Naive B cell (primary cell): ENCODE data around the gene PLEKHH3. TPM values are rescaled to one million over a fixed set of nuclear protein-coding genes. Genes with fewer than 3 reads are reported as not detected.
"Not testable (repeated sequence)": the region's sequence is repeated elsewhere in the genome, so short reads cannot be mapped to it uniquely, and the experiment has no call there.

Experiments used
- ATAC-seq, 2 donors: fragments of 150-1000 bp; cut with Tn5 transposase; 2 replicates each; pipeline ENCODE4 v1.10.0; 2021; ENCODE audit warnings: low read depth in 2 of 2, mild to moderate bottlenecking in 2 of 2, moderate library complexity in 2 of 2
- DNase-seq: peaks from one replicate; pipeline ENCODE4 v3.0.0; 2022
- H3K27ac Mint-ChIP-seq, 6 donors: one replicate each; pipeline ENCODE4 v1.8.0; 2020 to 2022; ENCODE audit warnings: mild to moderate bottlenecking in 6 of 6, mixed read lengths in 6 of 6, moderate library complexity in 5 of 6, inconsistent platforms in 2 of 6
- H3K27me3 Mint-ChIP-seq, 3 donors: one replicate each; pipeline ENCODE4 v1.8.0; 2021 to 2022; ENCODE audit warnings: mixed read lengths in 3 of 3, mild to moderate bottlenecking in 1 of 3
- H3K36me3 Mint-ChIP-seq, 2 donors: one replicate each; pipeline ENCODE4 v1.8.0; 2020 to 2022; ENCODE audit warnings: mixed read lengths in 2 of 2, inconsistent platforms in 1 of 2, mild to moderate bottlenecking in 1 of 2
- H3K4me1 Mint-ChIP-seq, 3 donors: one replicate each; pipeline ENCODE4 v1.8.0; 2020 to 2022; ENCODE audit warnings: mixed read lengths in 3 of 3, inconsistent platforms in 1 of 3, mild to moderate bottlenecking in 1 of 3, moderate library complexity in 1 of 3
- H3K4me3 Mint-ChIP-seq, 8 donors: one replicate each; pipeline ENCODE4 v1.8.0; 2020 to 2022; ENCODE audit warnings: mild to moderate bottlenecking in 8 of 8, mixed read lengths in 8 of 8, moderate library complexity in 8 of 8, inconsistent platforms in 2 of 8
- H3K9me3 Mint-ChIP-seq, 7 donors: one replicate each; pipeline ENCODE4 v1.8.0; 2020 to 2022; ENCODE audit warnings: mixed read lengths in 7 of 7, mild to moderate bottlenecking in 5 of 7, inconsistent platforms in 2 of 7, moderate library complexity in 1 of 7
- polyA plus RNA-seq, 6 donors: library from polyadenylated mRNA; unstranded; fragments of 300-500 nt; fragmentation: Illumina TruSeq; gene quantifications; one replicate each; pipeline ENCODE4 v1.2.3, GENCODE V29; 2021; ENCODE audit warnings: low read depth in 6 of 6

Gene PLEKHH3
- polyA plus RNA-seq, 6 donors from 2014 or later = not detected

DNA sequence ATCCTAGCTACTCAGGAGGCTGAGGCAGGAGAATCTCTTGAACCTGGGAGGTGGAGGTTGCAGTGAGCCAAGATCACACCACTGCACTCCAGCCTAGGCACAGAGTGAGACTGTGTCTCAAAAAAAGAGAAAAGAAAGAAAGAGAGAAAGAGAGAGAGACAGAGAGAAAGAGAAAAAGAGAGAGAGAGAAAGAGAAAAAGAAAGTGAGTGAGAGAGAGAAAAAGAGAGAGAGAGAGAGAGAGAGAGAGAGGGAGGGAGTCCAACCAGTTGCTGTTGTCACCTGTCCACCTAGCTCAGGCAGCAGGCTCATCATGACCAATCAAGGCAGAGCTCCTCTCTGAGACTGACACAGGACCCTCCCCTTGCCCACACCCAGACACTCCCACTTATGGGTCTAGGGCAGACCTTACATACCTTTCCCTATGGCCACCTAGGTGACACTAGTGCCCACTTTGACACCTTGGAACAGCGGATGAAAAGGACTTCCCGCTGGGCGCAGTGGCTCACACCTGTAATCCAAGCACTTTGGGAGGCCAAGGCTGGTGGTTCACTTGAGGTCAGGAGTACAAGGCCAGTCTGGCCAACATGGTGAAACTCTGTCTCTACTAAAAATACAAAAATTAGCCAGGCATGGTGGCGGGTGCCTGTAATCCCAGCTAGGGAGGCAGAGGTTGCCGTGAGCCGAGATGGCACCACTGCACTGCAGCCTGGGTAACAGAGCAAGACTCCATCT, 49.6 kb downstream of the PLEKHH3 start:
- not testable (repeated sequence) for ATAC-seq, H3K4me1 Mint-ChIP-seq, H3K27me3 Mint-ChIP-seq, H3K9me3 Mint-ChIP-seq, H3K4me3 Mint-ChIP-seq, H3K36me3 Mint-ChIP-seq, DNase-seq
- H3K27ac Mint-ChIP-seq = peak overlapping the region in 1 of 6 donors; percentile 53

DNA sequence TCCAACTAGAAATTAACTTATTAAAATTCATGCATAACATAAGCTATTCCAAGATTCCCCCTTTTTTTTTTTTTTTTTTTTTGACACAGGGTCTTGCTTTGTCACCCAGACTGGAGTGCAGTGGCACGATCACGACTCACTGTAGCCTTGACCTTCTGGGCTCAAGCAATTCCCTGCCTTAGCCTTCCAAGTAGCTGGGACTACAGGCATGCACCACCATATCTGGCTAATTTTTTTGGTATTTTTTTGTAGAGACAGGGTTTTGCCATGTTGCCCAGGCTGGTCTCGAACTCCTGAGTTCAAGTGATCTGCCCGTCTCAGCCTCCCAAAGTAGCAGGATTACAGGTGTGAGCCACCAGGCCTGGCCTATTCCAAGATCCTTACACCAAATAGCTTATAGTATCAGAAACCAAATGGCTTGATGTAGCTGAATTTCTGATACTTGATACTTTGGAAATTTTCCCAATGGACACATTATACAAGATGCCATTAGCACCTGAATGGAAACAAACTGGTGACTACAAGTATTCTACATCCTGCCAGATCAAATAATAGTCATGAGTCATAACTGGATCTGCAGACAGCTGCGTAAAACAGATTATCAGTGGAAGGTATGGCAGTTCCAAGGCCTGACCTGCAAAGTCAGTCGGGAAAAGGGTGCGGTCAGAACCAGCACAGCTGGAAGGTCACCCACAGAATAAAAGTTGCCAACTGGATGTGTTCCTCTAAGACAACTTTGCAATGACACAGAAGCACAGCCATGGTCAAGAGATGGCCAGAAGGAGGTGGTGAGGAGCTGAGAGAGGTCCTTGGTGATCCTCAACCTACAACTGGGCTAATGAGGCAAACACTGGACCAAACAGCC, 52.8 kb downstream of the PLEKHH3 start:
- Mint-ChIP-seq H3K4me3 (no peak overlapping the region), H3K27ac (no peak overlapping the region), H3K4me1 (peaks cover 1 to 7% (median 2%) of the 10 kb centered on the region in 3 donors), H3K27me3 (peaks cover 0 to 4% (median 0%) of the 10 kb centered on the region in 3 donors), H3K9me3 (no peaks in the 10 kb centered on the region), H3K36me3 (no peaks in the 10 kb centered on the region)
- DNase-seq = no peak
- ATAC-seq = no peak

GRCh38 chr17:42623271-42623670, 53.5 kb downstream of the PLEKHH3 start:
- no peak overlapping the region for H3K4me3 Mint-ChIP-seq
- no peaks in the 10 kb centered on the region for H3K9me3 Mint-ChIP-seq
- DNase-seq (no peak), ATAC-seq (no peak)
- H3K4me1 Mint-ChIP-seq = peaks cover 8 to 14% (median 9%) of the 10 kb centered on the region in 3 donors
- peaks cover 0 to 3% (median 0%) of the 10 kb centered on the region in 3 donors for H3K27me3 Mint-ChIP-seq
- H3K36me3 Mint-ChIP-seq = no peaks in the 10 kb centered on the region
- H3K27ac Mint-ChIP-seq = no peak overlapping the region

GRCh38 chr17:42621987-42622386, 54.8 kb downstream of the PLEKHH3 start:
- not testable (repeated sequence) for H3K9me3 Mint-ChIP-seq, ATAC-seq, H3K27ac Mint-ChIP-seq, H3K4me3 Mint-ChIP-seq, H3K36me3 Mint-ChIP-seq, DNase-seq, H3K27me3 Mint-ChIP-seq
- peaks cover 11 to 20% (median 13%) of the 10 kb centered on the region in 3 donors for H3K4me1 Mint-ChIP-seq

DNA sequence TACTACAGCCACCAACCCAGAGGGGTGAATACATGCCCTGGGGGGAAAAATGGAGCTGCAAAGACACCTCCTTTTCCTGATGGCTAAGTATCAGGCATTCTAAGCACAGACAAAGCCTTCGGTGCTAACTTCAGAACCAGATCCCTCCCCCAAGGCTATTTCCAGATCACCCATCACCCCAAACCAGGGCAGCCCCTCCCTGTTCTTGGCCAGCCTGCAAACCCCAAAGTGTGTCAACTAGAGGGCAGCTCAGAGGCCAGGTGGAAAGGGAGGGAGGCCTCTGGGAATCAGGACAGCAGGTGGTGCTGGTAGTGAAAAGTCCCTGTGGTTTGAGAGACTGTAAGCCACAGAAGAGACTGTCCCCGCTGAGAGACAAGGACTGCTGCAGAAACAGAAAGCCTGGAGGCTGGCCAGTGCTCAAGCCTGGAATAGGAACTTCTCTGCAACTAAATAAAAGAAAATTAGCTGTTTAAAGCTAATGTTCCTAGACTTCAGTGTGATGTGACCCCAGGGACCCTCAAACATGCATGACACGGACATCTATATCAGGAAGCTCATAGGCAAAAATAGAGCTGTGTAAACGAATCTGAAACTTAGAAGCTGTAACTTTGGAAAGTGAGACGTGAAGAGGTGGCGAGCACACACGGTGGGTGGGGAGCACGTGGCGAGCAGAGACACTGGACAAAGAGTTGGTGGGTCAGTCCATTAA, 58.2 kb downstream of the PLEKHH3 start:
- DNase-seq (no peak), ATAC-seq (peak; percentile 33 to 37)
- Mint-ChIP-seq H3K27ac (peak overlapping the region in 3 of 6 donors; percentile 47 to 64 (median 64)), H3K9me3 (no peaks in the 10 kb centered on the region), H3K36me3 (peaks cover 4 to 5% of the 10 kb centered on the region in 2 donors), H3K27me3 (no peaks in the 10 kb centered on the region), H3K4me1 (peaks cover 11 to 20% (median 13%) of the 10 kb centered on the region in 3 donors), H3K4me3 (peak overlapping the region in 6 of 8 donors; percentile 3 to 75 (median 64))

DNA sequence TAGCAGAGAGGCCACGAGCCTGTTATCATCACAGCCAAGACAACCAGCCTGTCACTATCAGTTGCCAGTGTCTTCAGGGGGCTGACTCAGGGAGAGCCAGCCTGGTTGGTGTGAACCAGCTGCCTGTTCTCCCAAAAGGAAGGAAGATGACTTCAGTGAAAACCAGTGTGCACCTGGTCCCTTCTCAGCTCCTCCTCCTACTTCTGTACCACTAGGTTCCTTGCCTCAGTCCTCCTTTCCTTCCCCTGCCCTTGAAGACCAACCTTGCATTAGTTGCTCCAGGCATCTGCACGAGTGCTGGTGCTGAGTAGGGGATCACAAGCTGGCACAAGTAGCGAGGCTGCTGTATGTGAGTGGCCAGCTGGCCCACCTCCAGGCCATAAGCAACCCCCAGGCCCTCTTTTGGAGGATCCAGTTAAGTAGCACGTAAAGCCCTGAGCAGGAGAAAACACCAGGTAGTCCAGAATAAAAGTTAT, 58.8 kb downstream of the PLEKHH3 start:
- no peaks in the 10 kb centered on the region for H3K9me3 Mint-ChIP-seq
- no peak for ATAC-seq
- peaks cover 11 to 20% (median 13%) of the 10 kb centered on the region in 3 donors for H3K4me1 Mint-ChIP-seq
- H3K36me3 Mint-ChIP-seq = peaks cover 4 to 7% of the 10 kb centered on the region in 2 donors
- no peaks in the 10 kb centered on the region for H3K27me3 Mint-ChIP-seq
- no peak for DNase-seq
- H3K4me3 Mint-ChIP-seq = peak overlapping the region in 3 of 8 donors; percentile 29 to 59 (median 32)
- peak overlapping the region in 2 of 6 donors; percentile 61 to 64 for H3K27ac Mint-ChIP-seq

Other genes starting within 250 kb of the PLEKHH3 start
- gene ATP6V0A1, start 218.1 kb downstream of the PLEKHH3 start, polyA plus RNA-seq = 10 to 100 TPM; 42.5 to 81.0 (median 62.8) TPM
- 10 to 100 TPM; 17.1 to 34.9 (median 23.6) TPM for gene NAGLU, start 140.8 kb downstream of the PLEKHH3 start, polyA plus RNA-seq
- gene HSD17B1, start 124.1 kb downstream of the PLEKHH3 start, polyA plus RNA-seq = 1 to 10 TPM in 2 of 6 donors, under 1 TPM in 3, not detected in 1; 0.55 to 1.6 (median 0.90) TPM
- 100 to 1,000 TPM in 1 of 6 donors, 10 to 100 TPM in 5; 40.6 to 104 (median 55.5) TPM for gene COASY, start 114.8 kb downstream of the PLEKHH3 start, polyA plus RNA-seq
- gene MLX, start 109.9 kb downstream of the PLEKHH3 start, polyA plus RNA-seq = 10 to 100 TPM; 26.7 to 48.2 (median 32.9) TPM
- gene PSMC3IP, start 99.3 kb downstream of the PLEKHH3 start, polyA plus RNA-seq = 1 to 10 TPM in 5 of 6 donors, not detected in 1; 1.5 to 2.9 (median 2.4) TPM
- 100 to 1,000 TPM; 132 to 161 (median 140) TPM for gene RETREG3, start 67.6 kb downstream of the PLEKHH3 start, polyA plus RNA-seq
- gene TUBG1, start 67.3 kb downstream of the PLEKHH3 start, polyA plus RNA-seq = 10 to 100 TPM in 1 of 6 donors, 1 to 10 TPM in 4, not detected in 1; 4.2 to 10.2 (median 6.8) TPM
- 1 to 10 TPM in 5 of 6 donors, under 1 TPM in 1; 0.39 to 3.3 (median 1.5) TPM for gene TUBG2, start 17.7 kb downstream of the PLEKHH3 start, polyA plus RNA-seq
- 1 to 10 TPM in 1 of 6 donors, under 1 TPM in 2, not detected in 3; 0.27 to 1.8 (median 0.93) TPM for gene CCR10, start 4.8 kb upstream of the PLEKHH3 start, polyA plus RNA-seq
- under 1 TPM in 5 of 6 donors, not detected in 1; 0.19 to 1.00 (median 0.39) TPM for gene CNTNAP1, start 5.5 kb upstream of the PLEKHH3 start, polyA plus RNA-seq
- gene EZH1, start 68.0 kb upstream of the PLEKHH3 start, polyA plus RNA-seq = 10 to 100 TPM in 5 of 6 donors, 1 to 10 TPM in 1; 8.2 to 63.4 (median 47.3) TPM
- not detected for gene RAMP2, start 84.2 kb upstream of the PLEKHH3 start, polyA plus RNA-seq
- 10 to 100 TPM; 44.3 to 61.0 (median 56.5) TPM for gene VPS25, start 96.5 kb upstream of the PLEKHH3 start, polyA plus RNA-seq
- gene WNK4, start 103.6 kb upstream of the PLEKHH3 start, polyA plus RNA-seq = under 1 TPM in 1 of 6 donors, not detected in 5; 0.10 TPM
- gene COA3, start 121.7 kb upstream of the PLEKHH3 start, polyA plus RNA-seq = 100 to 1,000 TPM; 117 to 157 (median 133) TPM
- gene CNTD1, start 121.9 kb upstream of the PLEKHH3 start, polyA plus RNA-seq = under 1 TPM in 5 of 6 donors, not detected in 1; 0.17 to 0.74 (median 0.70) TPM
- gene BECN1, start 147.3 kb upstream of the PLEKHH3 start, polyA plus RNA-seq = 100 to 1,000 TPM; 136 to 212 (median 150) TPM
- 100 to 1,000 TPM in 5 of 6 donors, 10 to 100 TPM in 1; 92.2 to 148 (median 115) TPM for gene PSME3, start 156.4 kb upstream of the PLEKHH3 start, polyA plus RNA-seq
- gene AOC2, start 167.6 kb upstream of the PLEKHH3 start, polyA plus RNA-seq = under 1 TPM in 2 of 6 donors, not detected in 4; 0.24 to 0.43 TPM
- gene AOC3, start 174.2 kb upstream of the PLEKHH3 start, polyA plus RNA-seq = not detected
- not detected for gene G6PC1, start 223.8 kb upstream of the PLEKHH3 start, polyA plus RNA-seq